Epidermal melanocyte (primary cell): ENCODE measurements around the gene TMPRSS9.
A peak's percentile ranks its signal among the peaks of the same experiment; 100 is the strongest.

Experiments
- DNase-seq: peaks from one replicate; pipeline ENCODE4 v3.0.0; 2011; ENCODE audit warnings: low spot score; ENCODE audit not compliant: insufficient read length

The TMPRSS9 gene

GRCh38 chr19:2359992-2360685 is at the start of gene TMPRSS9:
Gene TMPRSS9 (plus strand): TSS chr19:2360265. CDS start chr19:2389786, 29,521 bp downstream.
- no peak for DNase-seq

- no peak for DNase-seq
Observed at GRCh38 chr19:2311093-2311492, 49.0 kb upstream of the TMPRSS9 start.

GRCh38 chr19:2312820-2313501 is 47.1 kb upstream of the TMPRSS9 start:
- DNase-seq: no peak

- DNase-seq: no peak
Observed at GRCh38 chr19:2315121-2315817, 44.8 kb upstream of the TMPRSS9 start.

- DNase-seq: no peak
Observed at GRCh38 chr19:2315818-2316353, 44.2 kb upstream of the TMPRSS9 start.

- DNase-seq: no peak
Observed at GRCh38 chr19:2317300-2317699, 42.8 kb upstream of the TMPRSS9 start.

GRCh38 chr19:2317756-2318155 is 42.3 kb upstream of the TMPRSS9 start:
- no peak for DNase-seq

- DNase-seq: no peak
Observed at GRCh38 chr19:2318923-2319322, 41.1 kb upstream of the TMPRSS9 start.

- DNase-seq: no peak
Observed at GRCh38 chr19:2319551-2319950, 40.5 kb upstream of the TMPRSS9 start.

- DNase-seq: no peak
Observed at GRCh38 chr19:2320049-2320448, 40.0 kb upstream of the TMPRSS9 start.

GRCh38 chr19:2320939-2321338 is 39.1 kb upstream of the TMPRSS9 start:
- DNase-seq: no peak

GRCh38 chr19:2321565-2322283 is 38.3 kb upstream of the TMPRSS9 start:
- DNase-seq: no peak

GRCh38 chr19:2323707-2324106 is 36.4 kb upstream of the TMPRSS9 start:
- no peak for DNase-seq

- no peak for DNase-seq
Observed at GRCh38 chr19:2324220-2324948, 35.7 kb upstream of the TMPRSS9 start.

GRCh38 chr19:2325281-2326046 is 34.6 kb upstream of the TMPRSS9 start:
- no peak for DNase-seq

- no peak for DNase-seq
Observed at GRCh38 chr19:2326699-2327360, 33.2 kb upstream of the TMPRSS9 start.

- peak; percentile 70 for DNase-seq
Observed at GRCh38 chr19:2327773-2328400, 32.2 kb upstream of the TMPRSS9 start.

- peak; percentile 100 for DNase-seq
Observed at GRCh38 chr19:2328401-2329148, 31.5 kb upstream of the TMPRSS9 start, which contains the start of the genes LSM7 and SPPL2B. Gene LSM7 (minus strand): TSS chr19:2328586. CDS start chr19:2328566, 20 bp downstream. Gene SPPL2B (plus strand): TSS chr19:2328684. CDS start chr19:2328710, 26 bp downstream.
